HepG2 (cell line): ENCODE data around the gene PSMG4. TPM values are rescaled to one million over a fixed set of nuclear protein-coding genes. Genes with fewer than 3 reads are reported as not detected.

ENCODE experiments used
- ARID2 ChIP-seq: sonication (generic); formaldehyde crosslinking; IDR thresholded peaks from 2 replicates; pipeline ENCODE4 v1.8.1; 2022; ENCODE audit warnings: mild to moderate bottlenecking, missing genetic modification reagents, borderline replicate concordance
- ASH2L ChIP-seq: fragments of 300-600, 200-600 bp; sonication (generic); IDR thresholded peaks from 2 replicates; pipeline ENCODE4 v1.7.0; 2017; ENCODE audit warnings: low read depth, mild to moderate bottlenecking, moderate library complexity, mixed read lengths, low read length; ENCODE audit not compliant: insufficient read length
- FOXC1 ChIP-seq: sonication (generic); formaldehyde crosslinking; IDR thresholded peaks from 2 replicates; pipeline ENCODE4 v1.8.0; 2022; ENCODE audit warnings: mild to moderate bottlenecking, missing genetic modification reagents, borderline replicate concordance
- JUND ChIP-seq: sonication (generic); formaldehyde crosslinking; IDR thresholded peaks from 2 replicates; pipeline ENCODE4 v1.8.0; 2022; ENCODE audit warnings: mild to moderate bottlenecking, missing genetic modification reagents
- NR2F1 ChIP-seq, 2 experiments: fragments of 450-650 bp in 1 of 2; formaldehyde crosslinking in 1 of 2; IDR thresholded peaks; 2 replicates each; pipeline versions ENCODE4 v1.5.0 to v1.6.1; 2016 to 2020; ENCODE audit warnings: mild to moderate bottlenecking in 1 of 2, missing compliant biosample characterization in 1 of 2, missing genetic modification reagents in 1 of 2, moderate library complexity in 1 of 2
- PCBP1 ChIP-seq: fragments of 200-400 bp; formaldehyde crosslinking; IDR thresholded peaks from 2 replicates; pipeline ENCODE4 v1.6.1; 2017; ENCODE audit warnings: mild to moderate bottlenecking, low read depth, low read length, borderline replicate concordance
- POLR2AphosphoS2 ChIP-seq: IDR thresholded peaks from 2 replicates; pipeline ENCODE4 v1.6.1; 2011; ENCODE audit warnings: low read depth, low read length, improper control_type of control experiment
- SMC3 ChIP-seq: IDR thresholded peaks from 2 replicates; pipeline ENCODE4 v1.6.1; 2011; ENCODE audit warnings: low read length, improper control_type of control experiment
- SOX13 ChIP-seq, 3 experiments: fragments of 450-650 bp in 1 of 3; sonication (generic) in 1 of 3; formaldehyde crosslinking in 1 of 3; IDR thresholded peaks in 2 of 3; conservative IDR thresholded peaks in 1 of 3; 2 replicates each; pipeline versions ENCODE4 v1.5.0 to v1.6.1; 2016 to 2020; ENCODE audit warnings: antibody characterized with exemption in 1 of 3, mild to moderate bottlenecking in 1 of 3, missing compliant biosample characterization in 1 of 3, missing genetic modification reagents in 1 of 3, moderate library complexity in 1 of 3
- SRSF9 ChIP-seq: fragments of 200-400 bp; formaldehyde crosslinking; IDR thresholded peaks from 2 replicates; pipeline ENCODE4 v1.6.1; 2018; ENCODE audit warnings: borderline replicate concordance, mild to moderate bottlenecking, low read depth, low read length; ENCODE audit not compliant: insufficient read depth, poor library complexity, severe bottlenecking
- THAP11 ChIP-seq: IDR thresholded peaks from 2 replicates; pipeline ENCODE4 v1.6.1; 2016; ENCODE audit warnings: missing biosample characterization, missing genetic modification reagents
- ZHX1 ChIP-seq: sonication (generic); formaldehyde crosslinking; IDR thresholded peaks from 2 replicates; pipeline ENCODE4 v1.8.1; 2022; ENCODE audit warnings: low read depth, mild to moderate bottlenecking, missing genetic modification reagents
- ZNF230 ChIP-seq: sonication (generic); formaldehyde crosslinking; IDR thresholded peaks from 2 replicates; pipeline ENCODE4 v1.4.0; 2020; ENCODE audit warnings: mild to moderate bottlenecking, missing genetic modification reagents
- ZNF33A ChIP-seq: sonication (generic); formaldehyde crosslinking; IDR thresholded peaks from 2 replicates; pipeline ENCODE4 v1.5.1; 2020; ENCODE audit warnings: missing genetic modification reagents, mild to moderate bottlenecking, moderate library complexity, borderline replicate concordance
- ZNF615 ChIP-seq: sonication (generic); formaldehyde crosslinking; IDR thresholded peaks from 2 replicates; pipeline ENCODE4 v1.5.0; 2020; ENCODE audit warnings: mild to moderate bottlenecking, missing genetic modification reagents, borderline replicate concordance
- ZNF713 ChIP-seq: sonication (generic); formaldehyde crosslinking; IDR thresholded peaks from 2 replicates; pipeline ENCODE4 v1.4.0; 2020; ENCODE audit warnings: mild to moderate bottlenecking, missing genetic modification reagents
- ZNF780A ChIP-seq: sonication (generic); formaldehyde crosslinking; IDR thresholded peaks from 2 replicates; pipeline ENCODE4 v1.8.0; 2022; ENCODE audit warnings: mild to moderate bottlenecking, missing genetic modification reagents, moderate library complexity
- polyA plus RNA-seq, 8 experiments: library from polyadenylated mRNA; depleted of rRNA in 3 of 8; stranded (reverse) in 7 of 8; unstranded in 1 of 8; fragments of >200 nt; fragmentation: Illumina TruSeq in 4 of 8; extraction: Trizol in 4 of 8; gene quantifications; 2 replicates each; pipeline versions ENCODE4 v1.2.1 to v1.2.3, GENCODE V29; 2011 to 2016; ENCODE audit warnings: low read depth in 4 of 8, missing spikeins in 1 of 8, mixed read lengths in 1 of 8; ENCODE audit not compliant: insufficient read depth in 1 of 8
- total RNA-seq, 5 experiments: library from RNA; depleted of rRNA; stranded (reverse); fragments of >200 nt; fragmentation: Illumina TruSeq; extraction: Trizol; gene quantifications; 2 replicates each; pipeline ENCODE4 v1.2.3, GENCODE V29; 2016; ENCODE audit warnings: low read depth in 1 of 5
- TF ChIP-seq, protein P1 (sequence below): sonication (generic); formaldehyde crosslinking; IDR thresholded peaks from 2 replicates; pipeline ENCODE4 v1.4.0; 2020; ENCODE audit warnings: missing genetic modification reagents

The PSMG4 gene
- total and polyA plus RNA-seq, 2 of the 13 experiments (the other 11 are each of a cell fraction or from before 2014, with no cell fraction given), result 28.5 to 32.8 TPM

DNA sequence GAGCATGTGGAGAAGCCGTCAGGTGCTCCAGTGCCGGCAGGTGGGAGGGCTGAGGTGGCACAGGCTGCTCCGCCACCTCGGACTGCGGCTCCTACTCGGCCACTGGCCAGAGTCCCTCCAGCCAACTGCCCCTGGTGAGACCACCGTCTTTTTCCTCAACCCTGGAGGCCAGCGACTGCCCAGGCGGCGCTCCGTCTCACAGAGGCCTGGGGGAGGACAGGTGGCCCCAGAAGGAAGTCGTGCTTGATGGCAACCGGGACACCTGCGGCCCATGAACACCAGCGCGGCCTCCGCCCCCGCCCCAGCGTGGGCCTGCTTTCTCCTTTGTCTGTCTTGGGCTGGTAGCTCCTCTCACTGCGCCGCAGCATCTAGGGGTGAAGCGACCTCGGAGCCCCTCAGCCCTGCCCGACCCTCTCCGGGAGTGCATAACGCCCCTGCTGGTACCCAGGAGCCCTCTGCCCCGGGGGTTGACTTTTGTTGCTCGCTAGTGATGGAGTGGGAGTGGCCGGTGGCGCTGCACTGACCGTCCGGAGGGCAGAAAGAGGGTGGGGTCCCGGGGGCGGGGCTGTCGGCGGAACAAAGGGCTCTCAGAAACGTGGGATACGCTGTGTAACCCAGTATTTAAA is 30.6 kb upstream of the PSMG4 start (continued):
- TF ChIP-seq, protein P1, sequence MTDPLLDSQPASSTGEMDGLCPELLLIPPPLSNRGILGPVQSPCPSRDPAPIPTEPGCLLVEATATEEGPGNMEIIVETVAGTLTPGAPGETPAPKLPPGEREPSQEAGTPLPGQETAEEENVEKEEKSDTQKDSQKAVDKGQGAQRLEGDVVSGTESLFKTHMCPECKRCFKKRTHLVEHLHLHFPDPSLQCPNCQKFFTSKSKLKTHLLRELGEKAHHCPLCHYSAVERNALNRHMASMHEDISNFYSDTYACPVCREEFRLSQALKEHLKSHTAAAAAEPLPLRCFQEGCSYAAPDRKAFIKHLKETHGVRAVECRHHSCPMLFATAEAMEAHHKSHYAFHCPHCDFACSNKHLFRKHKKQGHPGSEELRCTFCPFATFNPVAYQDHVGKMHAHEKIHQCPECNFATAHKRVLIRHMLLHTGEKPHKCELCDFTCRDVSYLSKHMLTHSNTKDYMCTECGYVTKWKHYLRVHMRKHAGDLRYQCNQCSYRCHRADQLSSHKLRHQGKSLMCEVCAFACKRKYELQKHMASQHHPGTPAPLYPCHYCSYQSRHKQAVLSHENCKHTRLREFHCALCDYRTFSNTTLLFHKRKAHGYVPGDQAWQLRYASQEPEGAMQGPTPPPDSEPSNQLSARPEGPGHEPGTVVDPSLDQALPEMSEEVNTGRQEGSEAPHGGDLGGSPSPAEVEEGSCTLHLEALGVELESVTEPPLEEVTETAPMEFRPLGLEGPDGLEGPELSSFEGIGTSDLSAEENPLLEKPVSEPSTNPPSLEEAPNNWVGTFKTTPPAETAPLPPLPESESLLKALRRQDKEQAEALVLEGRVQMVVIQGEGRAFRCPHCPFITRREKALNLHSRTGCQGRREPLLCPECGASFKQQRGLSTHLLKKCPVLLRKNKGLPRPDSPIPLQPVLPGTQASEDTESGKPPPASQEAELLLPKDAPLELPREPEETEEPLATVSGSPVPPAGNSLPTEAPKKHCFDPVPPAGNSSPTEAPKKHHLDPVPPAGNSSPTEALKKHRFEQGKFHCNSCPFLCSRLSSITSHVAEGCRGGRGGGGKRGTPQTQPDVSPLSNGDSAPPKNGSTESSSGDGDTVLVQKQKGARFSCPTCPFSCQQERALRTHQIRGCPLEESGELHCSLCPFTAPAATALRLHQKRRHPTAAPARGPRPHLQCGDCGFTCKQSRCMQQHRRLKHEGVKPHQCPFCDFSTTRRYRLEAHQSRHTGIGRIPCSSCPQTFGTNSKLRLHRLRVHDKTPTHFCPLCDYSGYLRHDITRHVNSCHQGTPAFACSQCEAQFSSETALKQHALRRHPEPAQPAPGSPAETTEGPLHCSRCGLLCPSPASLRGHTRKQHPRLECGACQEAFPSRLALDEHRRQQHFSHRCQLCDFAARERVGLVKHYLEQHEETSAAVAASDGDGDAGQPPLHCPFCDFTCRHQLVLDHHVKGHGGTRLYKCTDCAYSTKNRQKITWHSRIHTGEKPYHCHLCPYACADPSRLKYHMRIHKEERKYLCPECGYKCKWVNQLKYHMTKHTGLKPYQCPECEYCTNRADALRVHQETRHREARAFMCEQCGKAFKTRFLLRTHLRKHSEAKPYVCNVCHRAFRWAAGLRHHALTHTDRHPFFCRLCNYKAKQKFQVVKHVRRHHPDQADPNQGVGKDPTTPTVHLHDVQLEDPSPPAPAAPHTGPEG (CRISPR knock-in tag), result no peak
- TF ChIP-seq THAP11 (no peak), SMC3 (no peak), ZHX1 (CRISPR knock-in tag) (no peak), JUND (CRISPR knock-in tag) (no peak), ZNF780A (CRISPR knock-in tag) (no peak), FOXC1 (CRISPR knock-in tag) (no peak), ARID2 (no peak), ZNF230 (CRISPR knock-in tag) (no peak), SOX13 (IDR thresholded peaks at IDR 0.05) (no peak), SOX13 (CRISPR knock-in tag; conservative IDR thresholded peaks at IDR 0.05 in 1 of 2, IDR thresholded peaks at IDR 0.05 in 1 of 2) (no peak), ZNF615 (no peak), ZNF33A (no peak), ASH2L (no peak), PCBP1 (no peak), ZNF713 (CRISPR knock-in tag) (no peak), SRSF9 (no peak), POLR2AphosphoS2 (no peak), NR2F1 (CRISPR knock-in tag; IDR thresholded peaks at IDR 0.05) (no peak)
